Suprapubic skin (tissue), 4 donors: ENCODE measurements around the gene GDPD5. TPM values are rescaled to one million over a fixed set of nuclear protein-coding genes. Genes with fewer than 3 reads are reported as not detected.

Source experiments
- DNase-seq, 2 donors: peaks; one replicate each; pipeline ENCODE4 v3.0.0-alpha.2; 2019; ENCODE audit warnings: low spot score in 2 of 2
- H3K27ac ChIP-seq: fragments of 200-600 bp; sonication (generic); one replicate; pipeline ENCODE4 v1.5.1; 2019
- H3K27me3 ChIP-seq: fragments of 200-600 bp; sonication (generic); one replicate; pipeline ENCODE4 v1.5.1; 2019
- H3K36me3 ChIP-seq: fragments of 200-600 bp; sonication (generic); one replicate; pipeline ENCODE4 v1.5.1; 2019
- H3K4me1 ChIP-seq: fragments of 200-600 bp; sonication (generic); one replicate; pipeline ENCODE4 v1.5.1; 2019
- H3K4me3 ChIP-seq: fragments of 200-600 bp; sonication (generic); one replicate; pipeline ENCODE4 v1.5.1; 2019; ENCODE audit warnings: mild to moderate bottlenecking
- H3K9me3 ChIP-seq: fragments of 200-600 bp; sonication (generic); one replicate; pipeline ENCODE4 v1.5.1; 2019
- CTCF ChIP-seq, 2 donors: fragments of 200-600 bp in 1 of 2; fragments of 450-650 bp in 1 of 2; sonication (generic) in 1 of 2; IDR thresholded peaks; one replicate each; pipeline ENCODE4 v1.5.1; 2016 to 2019; ENCODE audit warnings: antibody characterized with exemption in 2 of 2, mild to moderate bottlenecking in 1 of 2, moderate library complexity in 1 of 2
- EP300 ChIP-seq: sonication (generic); formaldehyde crosslinking; IDR thresholded peaks from one replicate; pipeline ENCODE4 v1.6.1; 2017; ENCODE audit warnings: antibody characterized with exemption
- POLR2A ChIP-seq, 2 donors: fragments of 450-650 bp; IDR thresholded peaks; one replicate each; pipeline ENCODE4 v1.6.1; 2017; ENCODE audit warnings: antibody characterized with exemption in 2 of 2, mild to moderate bottlenecking in 2 of 2, moderate library complexity in 2 of 2
- POLR2AphosphoS5 ChIP-seq, 3 donors: sonication (generic); formaldehyde crosslinking; IDR thresholded peaks; one replicate each; pipeline ENCODE4 v1.6.1; 2017; ENCODE audit warnings: antibody characterized with exemption in 3 of 3
- WGBS: methylation state at CpG from one replicate; pipeline ENCODE4 v1.1.5; 2018; 5-methylcytosine and 5-hydroxymethylcytosine counted together
- total RNA-seq, 4 donors: library from RNA; depleted of rRNA; stranded (reverse); fragments of >200 nt; gene quantifications; one replicate each; pipeline ENCODE4 v1.1.0, GENCODE V29; 2016

The GDPD5 gene
- total RNA-seq, 4 donors from 2014 or later: 2.3 to 13.4 (median 5.4) TPM

DNA sequence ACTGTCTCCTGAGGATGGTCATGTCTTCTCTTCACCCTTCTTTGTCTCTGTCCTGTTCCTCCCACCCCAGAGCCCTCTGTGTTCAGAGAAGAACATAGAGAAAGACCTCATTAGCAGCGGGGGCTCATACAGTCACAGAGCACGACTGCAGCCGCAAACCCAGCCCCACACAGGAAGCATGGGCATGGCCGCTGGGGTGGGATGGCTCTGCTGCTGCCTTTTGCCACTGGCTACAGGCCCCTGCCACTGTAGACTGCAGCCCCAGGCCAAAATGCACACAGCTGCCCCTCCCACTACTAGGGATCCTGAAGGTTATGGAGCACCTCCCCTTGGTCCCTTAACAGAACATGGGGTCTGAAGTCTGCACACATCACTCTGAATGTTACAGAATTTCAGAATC lies 57.9 kb downstream of the GDPD5 start:
- TF ChIP-seq CTCF (IDR thresholded peaks at IDR 0.05) (no peak), POLR2AphosphoS5 (IDR thresholded peaks at IDR 0.05) (no peak), EP300 (no peak), POLR2A (IDR thresholded peaks at IDR 0.05) (no peak)
- H3K27ac ChIP-seq: no peak overlapping the region
- no peaks in the 10 kb centered on the region for H3K36me3 ChIP-seq
- H3K4me1 ChIP-seq: peaks cover 21% of the 10 kb centered on the region
- DNase-seq: no peak
- H3K9me3 ChIP-seq: no peaks in the 10 kb centered on the region
- H3K27me3 ChIP-seq: no peaks in the 10 kb centered on the region
- 79% methylated on average over 4 of the region's 4 CpGs for WGBS
- no peak overlapping the region for H3K4me3 ChIP-seq

- Histone ChIP-seq H3K27ac (no peak overlapping the region), H3K9me3 (no peaks in the 10 kb centered on the region), H3K36me3 (no peaks in the 10 kb centered on the region), H3K4me1 (peaks cover 25% of the 10 kb centered on the region), H3K27me3 (no peaks in the 10 kb centered on the region), H3K4me3 (no peak overlapping the region)
- 94% methylated on average over 7 of the region's 8 CpGs for WGBS
- TF ChIP-seq CTCF (IDR thresholded peaks at IDR 0.05): no peak
- no peak for TF ChIP-seq EP300
- no peak for TF ChIP-seq POLR2A (IDR thresholded peaks at IDR 0.05)
- TF ChIP-seq POLR2AphosphoS5 (IDR thresholded peaks at IDR 0.05): no peak
- DNase-seq: no peak
Observed at GRCh38 chr11:75467311-75467710, 58.4 kb downstream of the GDPD5 start.

- WGBS: 85% methylated on average over 8 of the region's 11 CpGs
- no peak for TF ChIP-seq POLR2A (IDR thresholded peaks at IDR 0.05)
- no peak for TF ChIP-seq POLR2AphosphoS5 (IDR thresholded peaks at IDR 0.05)
- no peak for TF ChIP-seq CTCF (IDR thresholded peaks at IDR 0.05)
- TF ChIP-seq EP300: no peak
- Histone ChIP-seq H3K9me3 (no peaks in the 10 kb centered on the region), H3K4me3 (no peak overlapping the region), H3K27ac (no peak overlapping the region), H3K27me3 (no peaks in the 10 kb centered on the region), H3K36me3 (no peaks in the 10 kb centered on the region), H3K4me1 (peaks cover 24% of the 10 kb centered on the region)
- no peak for DNase-seq
Observed at GRCh38 chr11:75465701-75466531, 59.8 kb downstream of the GDPD5 start.

DNA sequence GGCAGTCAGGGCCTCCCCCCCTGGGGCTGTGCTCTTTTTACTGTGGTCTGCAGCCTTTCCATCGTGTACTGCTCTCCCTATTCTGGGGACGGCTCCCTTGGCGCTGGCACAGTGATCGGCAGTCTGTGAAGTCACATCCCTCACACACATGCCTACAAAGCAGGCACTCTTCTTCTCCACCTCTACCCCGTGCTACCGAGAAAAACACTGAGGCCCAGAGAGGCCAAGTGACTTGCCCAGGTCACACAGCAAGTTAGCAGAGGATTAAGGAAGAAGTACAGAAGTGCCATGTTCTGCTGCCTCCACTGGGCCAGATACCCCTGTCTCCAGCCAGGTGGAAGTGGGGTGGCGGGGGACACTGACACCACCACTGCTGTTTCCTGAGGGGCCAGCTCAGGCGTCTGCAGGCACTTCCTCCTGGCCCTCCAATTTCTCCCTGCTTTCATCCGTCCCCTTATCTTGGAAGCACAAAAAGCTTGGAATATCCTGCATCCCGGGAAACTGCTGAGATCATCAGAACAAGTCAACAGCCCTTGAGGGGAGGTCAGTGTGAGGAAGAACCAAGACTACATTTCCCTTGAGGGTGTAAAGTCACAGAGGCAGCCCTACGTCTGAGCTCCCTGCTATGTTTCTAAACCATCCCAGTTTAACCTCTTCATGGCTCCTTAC lies 62.5 kb downstream of the GDPD5 start:
- Histone ChIP-seq H3K9me3 (no peaks in the 10 kb centered on the region), H3K27me3 (no peaks in the 10 kb centered on the region), H3K4me1 (peaks cover 14% of the 10 kb centered on the region), H3K27ac (no peak overlapping the region), H3K4me3 (no peak overlapping the region), H3K36me3 (no peaks in the 10 kb centered on the region)
- TF ChIP-seq EP300 (no peak), POLR2AphosphoS5 (IDR thresholded peaks at IDR 0.05) (no peak), CTCF (IDR thresholded peaks at IDR 0.05) (no peak), POLR2A (IDR thresholded peaks at IDR 0.05) (no peak)
- no peak for DNase-seq
- WGBS: 66% methylated on average over 9 of the region's 11 CpGs

- Histone ChIP-seq H3K36me3 (no peaks in the 10 kb centered on the region), H3K4me3 (no peak overlapping the region), H3K27ac (no peak overlapping the region), H3K9me3 (no peaks in the 10 kb centered on the region), H3K4me1 (peaks cover 14% of the 10 kb centered on the region), H3K27me3 (no peaks in the 10 kb centered on the region)
- no peak for DNase-seq
- 87% methylated on average over 5 of the region's 5 CpGs for WGBS
- TF ChIP-seq EP300: no peak
- no peak for TF ChIP-seq POLR2A (IDR thresholded peaks at IDR 0.05)
- TF ChIP-seq POLR2AphosphoS5 (IDR thresholded peaks at IDR 0.05): no peak
- TF ChIP-seq CTCF (IDR thresholded peaks at IDR 0.05): no peak
Observed at GRCh38 chr11:75462117-75462653, 63.6 kb downstream of the GDPD5 start.
